Gastroesophageal sphincter (tissue), 4 donors: ENCODE measurements around the gene EXOC6B. TPM values are rescaled to one million over a fixed set of nuclear protein-coding genes. Genes with fewer than 3 reads are reported as not detected.

ENCODE experiments used
- ATAC-seq: fragments of 150-250 bp; one replicate; pipeline ENCODE4 v1.9.1; 2016; ENCODE audit warnings: mild to moderate bottlenecking, moderate library complexity
- H3K27ac ChIP-seq, 4 donors: fragments of 200-600 bp; sonication (generic) in 3 of 4; 1 replicate in 3 of 4; 2 replicates in 1 of 4; pipeline ENCODE4 v1.5.1; 2016 to 2019
- H3K27me3 ChIP-seq: fragments of 200-600 bp; sonication (generic); one replicate; pipeline ENCODE4 v1.5.1; 2019
- H3K36me3 ChIP-seq, 2 donors: fragments of 200-600 bp; sonication (generic); one replicate each; pipeline ENCODE4 v1.5.1; 2019; ENCODE audit warnings: control low read depth in 1 of 2
- H3K4me1 ChIP-seq, 3 donors: fragments of 200-600 bp; sonication (generic); 1 replicate in 2 of 3; 2 replicates in 1 of 3; pipeline ENCODE4 v1.5.1; 2016 to 2019; ENCODE audit warnings: control low read depth in 2 of 3
- H3K4me3 ChIP-seq, 2 donors: fragments of 200-600 bp; sonication (generic); one replicate each; pipeline ENCODE4 v1.5.1; 2019; ENCODE audit warnings: mild to moderate bottlenecking in 1 of 2, moderate library complexity in 1 of 2
- H3K9me3 ChIP-seq, 3 donors: fragments of 200-600 bp; sonication (generic); one replicate each; pipeline ENCODE4 v1.5.1; 2017 to 2019; ENCODE audit warnings: control low read depth in 2 of 3
- CTCF ChIP-seq, 4 experiments: fragments of 200-600 bp in 2 of 4; fragments of 450-650 bp in 2 of 4; sonication (generic) in 1 of 4; IDR thresholded peaks; one replicate each; pipeline ENCODE4 v1.5.1; 2017 to 2019; ENCODE audit warnings: antibody characterized with exemption in 4 of 4, mild to moderate bottlenecking in 2 of 4, moderate library complexity in 2 of 4
- EP300 ChIP-seq: sonication (generic); formaldehyde crosslinking; IDR thresholded peaks from one replicate; pipeline ENCODE4 v1.6.1; 2017; ENCODE audit warnings: antibody characterized with exemption, mild to moderate bottlenecking
- POLR2A ChIP-seq, 2 donors: fragments of 450-650 bp; IDR thresholded peaks; one replicate each; pipeline ENCODE4 v1.6.1; 2017; ENCODE audit warnings: antibody characterized with exemption in 2 of 2, mild to moderate bottlenecking in 2 of 2, moderate library complexity in 1 of 2
- POLR2AphosphoS5 ChIP-seq: sonication (generic); formaldehyde crosslinking; IDR thresholded peaks from one replicate; pipeline ENCODE4 v1.6.1; 2017; ENCODE audit warnings: antibody characterized with exemption
- WGBS, 2 donors: methylation state at CpG; one replicate each; pipeline ENCODE4 v1.1.5; 2018; ENCODE audit warnings: low coverage in 1 of 2; 5-methylcytosine and 5-hydroxymethylcytosine counted together
- total RNA-seq, 4 donors: library from RNA; depleted of rRNA; stranded (reverse); fragments of >200 nt; gene quantifications; one replicate each; pipeline ENCODE4 v1.1.0, GENCODE V29; 2016

Gene EXOC6B
- total RNA-seq, 4 donors from 2014 or later, result 35.3 to 47.2 (median 41.2) TPM

GRCh38 chr2:72573232-72573631 lies 252.6 kb downstream of the EXOC6B start:
- TF ChIP-seq EP300, result no peak
- TF ChIP-seq POLR2AphosphoS5, result no peak
- no peak for TF ChIP-seq CTCF (IDR thresholded peaks at IDR 0.05)
- no peak for TF ChIP-seq POLR2A (IDR thresholded peaks at IDR 0.05)
- no peaks in the 10 kb centered on the region for H3K36me3 ChIP-seq
- 100% methylated on average over 1 of the region's 1 CpG for whole genome bisulfite sequencing, 2 donors

DNA sequence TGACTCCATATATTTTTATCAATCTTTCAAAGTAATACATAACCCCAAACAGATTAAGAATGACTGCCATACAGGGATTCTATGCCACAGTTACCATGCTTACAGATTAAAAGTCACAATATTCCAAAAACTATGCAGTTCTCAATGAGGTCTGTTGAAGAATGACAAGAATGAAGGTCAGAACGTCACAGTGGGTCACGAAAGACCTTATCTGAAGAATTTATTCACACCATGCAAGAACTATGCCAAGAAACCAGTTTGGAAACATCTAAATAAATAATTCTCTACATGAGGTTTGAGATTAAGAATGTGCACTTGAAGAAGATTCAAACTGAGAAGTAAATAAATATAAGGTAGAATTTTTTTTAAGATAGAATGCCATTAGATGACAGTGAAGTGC lies 253.3 kb downstream of the EXOC6B start:
- Histone ChIP-seq H3K4me1 (peaks cover 0 to 9% (median 3%) of the 10 kb centered on the region in 3 donors), H3K27ac (no peak overlapping the region)
- 62 to 100% methylated on average over 2 of the region's 2 CpGs for WGBS, 2 donors

More at GRCh38 chr2:72573232-72573631, 252.6 kb downstream of the EXOC6B start:
- no peak for ATAC-seq
- Histone ChIP-seq H3K27ac (no peak overlapping the region), H3K4me1 (peaks cover 0 to 9% (median 3%) of the 10 kb centered on the region in 3 donors), H3K9me3 (no peaks in the 10 kb centered on the region), H3K27me3 (no peaks in the 10 kb centered on the region), H3K4me3 (no peak overlapping the region)

GRCh38 chr2:72570413-72570812 lies 255.4 kb downstream of the EXOC6B start:
- Histone ChIP-seq H3K27me3 (no peaks in the 10 kb centered on the region), H3K9me3 (no peaks in the 10 kb centered on the region), H3K4me3 (no peak overlapping the region), H3K36me3 (no peaks in the 10 kb centered on the region), H3K27ac (no peak overlapping the region), H3K4me1 (no peaks in the 10 kb centered on the region)
- no peak for TF ChIP-seq EP300
- no peak for TF ChIP-seq CTCF (IDR thresholded peaks at IDR 0.05)
- no peak for TF ChIP-seq POLR2A (IDR thresholded peaks at IDR 0.05)
- no peak for TF ChIP-seq POLR2AphosphoS5
- ATAC-seq, result no peak
- 85 to 86% methylated on average over 1 of the region's 1 CpG for WGBS, 2 donors

More for the DNA sequence above, 253.3 kb downstream of the EXOC6B start:
- Histone ChIP-seq H3K9me3 (no peaks in the 10 kb centered on the region), H3K27me3 (no peaks in the 10 kb centered on the region), H3K36me3 (no peaks in the 10 kb centered on the region), H3K4me3 (no peak overlapping the region)
- no peak for ATAC-seq
- TF ChIP-seq POLR2A (IDR thresholded peaks at IDR 0.05) (no peak), POLR2AphosphoS5 (no peak), CTCF (IDR thresholded peaks at IDR 0.05) (no peak), EP300 (no peak)

DNA sequence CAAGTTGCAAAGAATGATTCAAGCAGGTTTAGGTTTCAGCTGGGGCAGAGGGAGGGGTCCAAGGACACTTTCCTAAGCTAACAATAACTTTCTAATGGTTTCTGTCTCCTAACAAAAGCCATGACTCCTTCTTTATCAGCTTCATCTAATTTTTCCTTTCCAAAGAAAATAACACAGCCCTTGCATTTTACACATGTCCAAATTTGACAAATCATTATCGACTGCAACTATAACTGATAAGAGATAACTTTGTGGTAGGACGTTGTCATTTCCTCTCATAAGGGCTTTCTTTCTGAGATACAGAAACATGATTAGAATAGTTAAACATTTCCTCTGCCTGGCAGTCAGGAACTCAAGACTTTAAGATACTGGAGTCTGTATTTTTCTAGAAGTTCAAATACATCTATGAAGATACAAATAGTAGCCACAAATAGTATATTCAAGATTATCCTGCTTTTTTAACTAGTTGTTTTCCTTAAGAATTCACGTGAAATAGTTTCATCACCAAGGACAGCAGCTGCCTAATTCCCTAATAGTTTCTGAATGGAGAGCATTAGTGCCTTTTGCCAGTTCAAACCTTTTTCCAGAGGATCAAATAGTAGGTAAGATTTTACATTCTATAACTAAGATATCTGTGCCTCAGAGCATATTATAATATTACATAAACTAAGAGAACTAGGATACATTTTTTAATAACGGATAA lies 263.2 kb downstream of the EXOC6B start:
- WGBS, 2 donors, result 38 to 53% methylated on average over 4 of the region's 4 CpGs
- Histone ChIP-seq H3K27ac (peak overlapping the region in 1 of 4 donors; percentile 33), H3K9me3 (no peaks in the 10 kb centered on the region), H3K4me1 (peaks cover 0 to 20% (median 0%) of the 10 kb centered on the region in 3 donors), H3K4me3 (no peak overlapping the region), H3K27me3 (no peaks in the 10 kb centered on the region), H3K36me3 (peaks cover 0 to 5% of the 10 kb centered on the region in 2 donors)
- TF ChIP-seq POLR2A (IDR thresholded peaks at IDR 0.05) (no peak), POLR2AphosphoS5 (no peak), CTCF (IDR thresholded peaks at IDR 0.05) (no peak), EP300 (no peak)
- ATAC-seq, result no peak
